HUES48 (cell line): ENCODE measurements around the gene PDE3B.
"Not testable (repeated sequence)": the region's sequence is repeated elsewhere in the genome, so short reads cannot be mapped to it uniquely, and the experiment has no call there.

Source experiments
- H3K27ac ChIP-seq: one replicate; pipeline ENCODE4 v1.7.0; 2013; ENCODE audit warnings: low read depth, low read length, inconsistent platforms
- H3K27me3 ChIP-seq: 2 replicates; pipeline ENCODE4 v1.6.1; 2013; ENCODE audit warnings: mild to moderate bottlenecking, low read length; ENCODE audit not compliant: control insufficient read depth, insufficient read depth
- H3K36me3 ChIP-seq: 2 replicates; pipeline ENCODE4 v1.6.1; 2013; ENCODE audit warnings: low read length; ENCODE audit not compliant: control insufficient read depth, insufficient read depth
- H3K4me1 ChIP-seq: 2 replicates; pipeline ENCODE4 v1.6.1; 2013; ENCODE audit warnings: mild to moderate bottlenecking, low read length; ENCODE audit not compliant: control insufficient read depth, insufficient read depth
- H3K4me3 ChIP-seq: 2 replicates; pipeline ENCODE4 v1.5.1; 2013; ENCODE audit warnings: mild to moderate bottlenecking, low read depth, low read length
- H3K9ac ChIP-seq: 2 replicates; pipeline ENCODE4 v1.6.1; 2013; ENCODE audit warnings: mild to moderate bottlenecking, low read depth, low read length, moderate library complexity
- H3K9me3 ChIP-seq: 2 replicates; pipeline ENCODE4 v1.6.1; 2013; ENCODE audit warnings: low read length; ENCODE audit not compliant: control insufficient read depth, insufficient read depth

Gene PDE3B

DNA sequence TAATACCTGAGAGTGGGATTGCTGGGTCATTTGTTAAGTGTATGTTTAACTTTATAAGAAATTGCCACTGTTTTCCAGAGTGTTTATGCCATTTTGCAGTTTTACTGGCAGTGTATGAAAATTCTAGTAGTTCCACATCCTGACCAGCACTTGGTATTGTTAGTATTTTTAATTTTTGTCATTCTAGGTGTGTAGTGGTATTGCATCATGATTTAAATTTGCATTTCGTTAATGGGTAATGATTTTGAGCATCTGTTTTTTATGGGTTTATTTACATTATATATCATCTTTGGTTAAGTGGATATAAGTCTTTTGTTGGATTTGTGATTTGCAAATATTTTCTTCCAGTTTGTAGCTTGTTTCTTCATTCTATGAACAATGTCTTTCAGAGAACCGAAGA, 34.7 kb downstream of the PDE3B start:
- Histone ChIP-seq H3K27me3 (no peaks in the 10 kb centered on the region), H3K27ac (no peak overlapping the region), H3K9ac (no peak overlapping the region), H3K9me3 (no peaks in the 10 kb centered on the region), H3K4me1 (peaks cover 8% of the 10 kb centered on the region; the same call in 1 of the 2 replicates), H3K4me3 (no peak overlapping the region), H3K36me3 (no peaks in the 10 kb centered on the region)

GRCh38 chr11:14679662-14680061, 36.1 kb downstream of the PDE3B start:
- H3K27ac ChIP-seq = no peak overlapping the region
- H3K27me3 ChIP-seq = no peaks in the 10 kb centered on the region
- no peaks in the 10 kb centered on the region for H3K36me3 ChIP-seq
- no peak overlapping the region for H3K9ac ChIP-seq
- no peaks in the 10 kb centered on the region for H3K4me1 ChIP-seq
- H3K9me3 ChIP-seq = no peaks in the 10 kb centered on the region
- H3K4me3 ChIP-seq = no peak overlapping the region

DNA sequence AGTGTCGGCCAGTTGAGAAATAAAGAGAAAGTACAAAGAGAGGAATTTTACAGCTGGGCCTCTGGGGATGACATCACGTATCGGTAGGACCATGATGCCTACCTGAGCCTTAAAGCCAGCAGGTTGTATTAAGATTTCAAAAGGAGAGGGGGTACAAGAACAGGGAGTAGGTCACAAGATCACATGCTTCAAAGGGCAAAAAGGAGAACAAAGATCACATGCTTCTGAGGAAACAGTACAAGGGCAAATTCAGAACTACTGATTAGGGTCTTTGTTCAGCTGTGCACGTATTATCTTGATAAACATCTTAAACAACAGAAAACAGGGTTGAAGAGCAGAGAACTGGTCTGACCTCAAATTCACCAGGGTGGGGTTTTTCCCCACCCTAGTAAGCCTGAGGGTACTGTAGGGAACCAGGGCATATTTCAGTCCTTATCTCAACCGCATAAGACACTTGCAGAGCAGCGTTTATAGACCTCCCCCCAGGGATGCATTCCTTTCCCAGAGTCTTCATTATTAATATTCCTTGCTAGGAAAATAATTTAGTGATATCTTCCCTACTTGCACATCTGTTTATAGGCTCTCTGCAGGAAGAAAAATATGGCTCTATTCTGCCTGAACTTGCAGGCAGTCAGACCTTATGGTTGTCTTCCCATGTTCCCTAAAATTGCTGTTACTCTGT, 40.8 kb downstream of the PDE3B start:
- not testable (repeated sequence) for H3K9ac ChIP-seq, H3K36me3 ChIP-seq

GRCh38 chr11:14687456-14687855, 43.9 kb downstream of the PDE3B start:
- H3K9ac ChIP-seq = no peak overlapping the region
- no peaks in the 10 kb centered on the region for H3K27me3 ChIP-seq
- no peaks in the 10 kb centered on the region for H3K9me3 ChIP-seq
- no peaks in the 10 kb centered on the region for H3K36me3 ChIP-seq
- H3K4me1 ChIP-seq = no peaks in the 10 kb centered on the region
- no peak overlapping the region for H3K4me3 ChIP-seq
- H3K27ac ChIP-seq = no peak overlapping the region

More for the DNA sequence above, 40.8 kb downstream of the PDE3B start:
- not testable (repeated sequence) for H3K4me1 ChIP-seq, H3K4me3 ChIP-seq, H3K9me3 ChIP-seq, H3K27ac ChIP-seq, H3K27me3 ChIP-seq

- Histone ChIP-seq H3K9ac (no peak overlapping the region), H3K4me3 (no peak overlapping the region), H3K36me3 (no peaks in the 10 kb centered on the region), H3K9me3 (no peaks in the 10 kb centered on the region), H3K27ac (no peak overlapping the region), H3K4me1 (no peaks in the 10 kb centered on the region), H3K27me3 (no peaks in the 10 kb centered on the region)
Measured at GRCh38 chr11:14687943-14688627, 44.5 kb downstream of the PDE3B start.

- H3K9ac ChIP-seq, H3K4me1 ChIP-seq, H3K4me3 ChIP-seq, H3K27me3 ChIP-seq, H3K9me3 ChIP-seq, H3K27ac ChIP-seq, H3K36me3 ChIP-seq: not testable (repeated sequence)
Measured at GRCh38 chr11:14695656-14696055, 52.1 kb downstream of the PDE3B start.

DNA sequence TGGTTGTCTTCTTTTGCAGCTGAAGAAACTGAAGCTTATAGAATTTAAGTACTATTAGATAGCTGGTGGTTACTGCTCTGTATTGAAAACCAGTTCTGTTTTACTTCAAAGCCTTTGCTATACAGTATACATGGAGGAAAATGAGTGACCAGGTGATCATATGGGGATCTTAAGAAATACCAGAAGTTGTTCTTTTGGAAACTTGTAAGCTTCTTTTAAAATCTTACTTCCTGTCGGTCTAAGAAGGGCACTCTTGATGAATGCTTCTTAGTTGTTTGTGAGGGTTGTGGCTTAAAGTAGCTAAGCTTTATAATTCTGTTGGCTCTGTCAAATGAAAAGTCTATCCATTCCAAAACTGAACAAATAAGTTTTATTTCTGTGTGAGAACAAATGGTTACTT, 55.2 kb downstream of the PDE3B start:
- Histone ChIP-seq H3K9ac (no peak overlapping the region), H3K4me3 (no peak overlapping the region), H3K9me3 (peaks cover 5% of the 10 kb centered on the region; the same call in 1 of the 2 replicates)

GRCh38 chr11:14700593-14700992, 57.0 kb downstream of the PDE3B start:
- Histone ChIP-seq H3K4me3 (no peak overlapping the region), H3K27me3 (no peaks in the 10 kb centered on the region), H3K27ac (no peak overlapping the region), H3K9me3 (peaks cover 14% of the 10 kb centered on the region), H3K4me1 (peaks cover 5% of the 10 kb centered on the region; the same call in 1 of the 2 replicates), H3K36me3 (no peaks in the 10 kb centered on the region), H3K9ac (no peak overlapping the region)

More for the DNA sequence above, 55.2 kb downstream of the PDE3B start:
- Histone ChIP-seq H3K27me3 (no peaks in the 10 kb centered on the region), H3K4me1 (peaks cover 5% of the 10 kb centered on the region; the same call in 1 of the 2 replicates), H3K36me3 (no peaks in the 10 kb centered on the region), H3K27ac (no peak overlapping the region)

GRCh38 chr11:14702760-14703159, 59.2 kb downstream of the PDE3B start:
- no peak overlapping the region for H3K27ac ChIP-seq
- peaks cover 5% of the 10 kb centered on the region; the same call in 1 of the 2 replicates for H3K4me1 ChIP-seq
- H3K36me3 ChIP-seq = no peaks in the 10 kb centered on the region
- no peak overlapping the region for H3K9ac ChIP-seq
- no peaks in the 10 kb centered on the region for H3K27me3 ChIP-seq
- peaks cover 14% of the 10 kb centered on the region for H3K9me3 ChIP-seq
- no peak overlapping the region for H3K4me3 ChIP-seq

DNA sequence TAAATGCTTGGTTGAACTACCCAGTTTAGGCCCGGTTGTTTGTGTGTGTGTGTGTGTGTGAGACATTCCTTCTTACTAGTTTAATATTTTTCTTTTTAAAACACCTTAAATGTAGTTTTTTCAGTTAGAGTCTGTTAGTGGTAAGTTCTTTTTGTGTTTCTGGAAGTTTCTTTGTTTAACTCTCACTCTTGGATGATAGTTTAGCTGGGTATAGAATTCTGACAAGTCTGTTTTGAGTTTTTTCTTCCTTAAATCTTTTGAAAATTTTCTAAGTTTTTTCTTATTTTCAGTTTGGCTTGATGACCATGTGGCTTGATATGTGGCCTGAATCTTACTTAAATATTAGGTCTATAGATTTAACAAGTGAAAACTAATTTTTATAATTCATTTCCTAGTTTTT, 60.1 kb downstream of the PDE3B start:
- H3K9ac ChIP-seq = no peak overlapping the region
- no peaks in the 10 kb centered on the region for H3K27me3 ChIP-seq
- H3K9me3 ChIP-seq = peaks cover 14% of the 10 kb centered on the region
- no peak overlapping the region for H3K27ac ChIP-seq
- no peaks in the 10 kb centered on the region for H3K36me3 ChIP-seq
- H3K4me3 ChIP-seq = no peak overlapping the region
- H3K4me1 ChIP-seq = peaks cover 3% of the 10 kb centered on the region; the same call in 1 of the 2 replicates

GRCh38 chr11:14705067-14705466, 61.5 kb downstream of the PDE3B start:
- Histone ChIP-seq H3K4me1 (no peaks in the 10 kb centered on the region), H3K9ac (no peak overlapping the region), H3K9me3 (peaks cover 14% of the 10 kb centered on the region), H3K27ac (no peak overlapping the region), H3K4me3 (no peak overlapping the region), H3K36me3 (no peaks in the 10 kb centered on the region), H3K27me3 (no peaks in the 10 kb centered on the region)
